H1 (cell line): ENCODE results near the gene UBE2H. TPM values are rescaled to one million over a fixed set of nuclear protein-coding genes. Genes with fewer than 3 reads are reported as not detected.

Experiments used
- CTCF ChIA-PET: fragments of 300-600 bp; sonication (Branson Sonifier 250); formaldehyde crosslinking; loops from one replicate; lab custom pipeline; 2021; ENCODE audit not compliant: partially characterized antibody; lab: Charles Lee
- POLR2A ChIA-PET: fragments of 300-600 bp; sonication (Branson Sonifier 250); formaldehyde crosslinking; loops from one replicate; lab custom pipeline; 2021; ENCODE audit warnings: inconsistent platforms; ENCODE audit not compliant: partially characterized antibody; lab: Charles Lee
- DNase-seq, 2 experiments: peaks; one replicate each; pipeline versions ENCODE4 v3.0.0 to v3.0.0-alpha.2; 2010 to 2022; ENCODE audit warnings: low spot score in 2 of 2, low read depth in 1 of 2, mixed read lengths in 1 of 2
- FAIRE-seq: peaks from 2 replicates; lab custom pipeline; 2011; peaks lifted over from hg19 to GRCh38; lab: Jason Lieb, UNC
- H2AFZ ChIP-seq: 2 replicates; pipeline ENCODE4 v1.8.1; 2012; ENCODE audit warnings: low read length, inconsistent platforms
- H2AK5ac ChIP-seq: 2 replicates; pipeline ENCODE4 v1.6.1; 2013; ENCODE audit warnings: low read depth, low read length
- H2BK120ac ChIP-seq: replicated peaks from 2 replicates; pipeline ENCODE3; 2013; ENCODE audit warnings: low read depth, low read length, inconsistent platforms
- H2BK12ac ChIP-seq: 2 replicates; pipeline ENCODE4 v1.6.1; 2013; ENCODE audit warnings: low read depth, low read length
- H2BK15ac ChIP-seq: 2 replicates; pipeline ENCODE4 v1.6.1; 2013; ENCODE audit warnings: low read length
- H2BK20ac ChIP-seq: 2 replicates; pipeline ENCODE4 v1.6.1; 2013; ENCODE audit warnings: low read length
- H2BK5ac ChIP-seq: 2 replicates; pipeline ENCODE4 v1.6.1; 2013; ENCODE audit warnings: low read depth, low read length
- H3K14ac ChIP-seq: 2 replicates; pipeline ENCODE4 v1.6.1; 2013; ENCODE audit warnings: inconsistent platforms; ENCODE audit not compliant: insufficient read length
- H3K18ac ChIP-seq: 2 replicates; pipeline ENCODE4 v1.6.1; 2013; ENCODE audit warnings: low read length; ENCODE audit errors: extremely low read depth
- H3K23ac ChIP-seq: 2 replicates; pipeline ENCODE4 v1.6.1; 2013; ENCODE audit warnings: inconsistent platforms; ENCODE audit not compliant: insufficient read length
- H3K23me2 ChIP-seq: 2 replicates; pipeline ENCODE4 v1.6.1; 2013; ENCODE audit warnings: low read depth, low read length
- H3K27ac ChIP-seq: 2 replicates; pipeline ENCODE4 v1.6.1; 2011; ENCODE audit warnings: low read depth, low read length, inconsistent platforms
- H3K27me3 ChIP-seq, 4 experiments: replicated peaks in 1 of 4; 1 replicate in 1 of 4; 2 replicates in 3 of 4; pipeline versions ENCODE4 v1.6.1 to v1.8.1; 2011 to 2013; ENCODE audit warnings: low read length in 3 of 4, mild to moderate bottlenecking in 3 of 4, inconsistent platforms in 2 of 4, mixed read lengths in 2 of 4, moderate library complexity in 1 of 4; ENCODE audit not compliant: control insufficient read depth in 3 of 4, insufficient read depth in 3 of 4; ENCODE audit errors: extremely low read depth in 1 of 4
- H3K36me3 ChIP-seq, 4 experiments: 2 replicates each; pipeline versions ENCODE4 v1.6.1 to v1.8.1; 2011 to 2013; ENCODE audit warnings: mild to moderate bottlenecking in 4 of 4, low read length in 3 of 4, moderate library complexity in 2 of 4, control low read depth in 1 of 4, inconsistent platforms in 1 of 4; ENCODE audit not compliant: insufficient read depth in 4 of 4, control insufficient read depth in 2 of 4
- H3K4ac ChIP-seq: replicated peaks from 2 replicates; pipeline ENCODE3; 2013; ENCODE audit warnings: low read length, low read depth, mixed read lengths, inconsistent platforms; ENCODE audit not compliant: insufficient read length
- H3K4me1 ChIP-seq, 4 experiments: replicated peaks in 1 of 4; 1 replicate in 1 of 4; 2 replicates in 3 of 4; pipeline versions ENCODE4 v1.6.1 to v1.8.1; 2011 to 2013; ENCODE audit warnings: low read length in 3 of 4, inconsistent platforms in 2 of 4, mixed read lengths in 1 of 4; ENCODE audit not compliant: insufficient read depth in 4 of 4, control insufficient read depth in 3 of 4
- H3K4me2 ChIP-seq, 2 experiments: 2 replicates each; pipeline versions ENCODE4 v1.6.1 to v1.8.1; 2011 to 2013; ENCODE audit warnings: low read depth in 2 of 2, low read length in 2 of 2, control low read depth in 1 of 2, inconsistent platforms in 1 of 2, mild to moderate bottlenecking in 1 of 2; ENCODE audit not compliant: insufficient read depth in 1 of 2
- H3K4me3 ChIP-seq, 4 experiments: fragments of 200-600, 300-600 bp in 1 of 4; sonication (generic), shearing (Covaris generic), sonication (Bioruptor Twin) in 1 of 4; 2 replicates each; pipeline versions ENCODE4 v1.5.1 to v1.8.1; 2011 to 2016; ENCODE audit warnings: low read length in 4 of 4, low read depth in 3 of 4, control low read depth in 2 of 4, inconsistent platforms in 2 of 4, mild to moderate bottlenecking in 2 of 4, mixed read lengths in 1 of 4, moderate library complexity in 1 of 4; ENCODE audit not compliant: insufficient read depth in 2 of 4; ENCODE audit errors: extremely low read depth in 1 of 4
- H3K56ac ChIP-seq: replicated peaks from 2 replicates; pipeline ENCODE3; 2013; ENCODE audit warnings: low read depth, mild to moderate bottlenecking, mixed read lengths, low read length, inconsistent platforms; ENCODE audit not compliant: insufficient read length
- H3K79me1 ChIP-seq: 2 replicates; pipeline ENCODE4 v1.6.1; 2013; ENCODE audit warnings: low read depth, low read length, control low read depth
- H3K79me2 ChIP-seq, 2 experiments: 2 replicates each; pipeline versions ENCODE4 v1.6.1 to v1.8.1; 2012 to 2013; ENCODE audit warnings: low read length in 2 of 2, mild to moderate bottlenecking in 2 of 2, inconsistent platforms in 1 of 2; ENCODE audit not compliant: insufficient read depth in 2 of 2, control insufficient read depth in 1 of 2
- H3K9ac ChIP-seq, 4 experiments: replicated peaks in 1 of 4; 1 replicate in 1 of 4; 2 replicates in 3 of 4; pipeline versions ENCODE4 v1.6.1 to v1.8.1; 2011 to 2013; ENCODE audit warnings: low read depth in 3 of 4, low read length in 3 of 4, control low read depth in 2 of 4, mild to moderate bottlenecking in 2 of 4, moderate library complexity in 2 of 4, inconsistent platforms in 1 of 4; ENCODE audit errors: extremely low read depth in 1 of 4
- H3K9me3 ChIP-seq, 2 experiments: 2 replicates each; pipeline versions ENCODE4 v1.6.1 to v1.8.1; 2012 to 2013; ENCODE audit warnings: mild to moderate bottlenecking in 2 of 2, moderate library complexity in 2 of 2, control low read depth in 1 of 2, inconsistent platforms in 1 of 2, low read depth in 1 of 2, low read length in 1 of 2, mixed read lengths in 1 of 2; ENCODE audit not compliant: insufficient read depth in 2 of 2
- H4K20me1 ChIP-seq, 2 experiments: replicated peaks in 1 of 2; 2 replicates each; pipeline versions ENCODE3 to v1.8.1; 2011 to 2013; ENCODE audit warnings: inconsistent platforms in 2 of 2, low read length in 2 of 2, mild to moderate bottlenecking in 1 of 2; ENCODE audit not compliant: insufficient read depth in 2 of 2, control insufficient read depth in 1 of 2
- H4K5ac ChIP-seq: 2 replicates; pipeline ENCODE4 v1.6.1; 2013; ENCODE audit warnings: low read length, low read depth, mixed read lengths, inconsistent platforms; ENCODE audit not compliant: insufficient read length
- H4K8ac ChIP-seq: 2 replicates; pipeline ENCODE4 v1.8.0; 2013; ENCODE audit warnings: mild to moderate bottlenecking, moderate library complexity, low read length, inconsistent platforms; ENCODE audit not compliant: insufficient read depth; ENCODE audit errors: extremely low read depth
- H4K91ac ChIP-seq: replicated peaks from 2 replicates; pipeline ENCODE3; 2013; ENCODE audit warnings: low read length, mixed read lengths, inconsistent platforms; ENCODE audit not compliant: insufficient read length
- BACH1 ChIP-seq: IDR thresholded peaks from 2 replicates; pipeline ENCODE4 v1.6.1; 2012; ENCODE audit warnings: low read length, improper control_type of control experiment
- BRCA1 ChIP-seq: IDR thresholded peaks from 2 replicates; pipeline ENCODE4 v1.6.1; 2012; ENCODE audit warnings: low read depth, low read length, improper control_type of control experiment
- CHD1 ChIP-seq: IDR thresholded peaks from 2 replicates; pipeline ENCODE4 v1.6.1; 2012; ENCODE audit warnings: low read depth, low read length, improper control_type of control experiment
- CREB1 ChIP-seq: IDR thresholded peaks from 2 replicates; pipeline ENCODE4 v1.6.1; 2012; ENCODE audit warnings: inconsistent platforms
- HDAC2 ChIP-seq, 2 experiments: fragments of 300-600 bp in 1 of 2; sonication (generic) in 1 of 2; IDR thresholded peaks; 2 replicates each; pipeline ENCODE4 v1.6.1; 2011 to 2012; ENCODE audit warnings: low read depth in 2 of 2, low read length in 2 of 2, mild to moderate bottlenecking in 2 of 2, moderate library complexity in 2 of 2, borderline replicate concordance in 1 of 2, inconsistent platforms in 1 of 2
- NANOG ChIP-seq: IDR thresholded peaks from 2 replicates; pipeline ENCODE4 v1.6.1; 2011; ENCODE audit warnings: low read length, low read depth, mild to moderate bottlenecking, inconsistent platforms; ENCODE audit not compliant: insufficient read depth, poor library complexity, severe bottlenecking
- NRF1 ChIP-seq: IDR thresholded peaks from 2 replicates; pipeline ENCODE4 v1.6.1; 2011; ENCODE audit warnings: mild to moderate bottlenecking, low read depth, low read length, improper control_type of control experiment
- RBBP5 ChIP-seq: IDR thresholded peaks from 2 replicates; pipeline ENCODE4 v1.7.1; 2012; ENCODE audit warnings: low read depth, mild to moderate bottlenecking, inconsistent platforms, low read length, moderate library complexity, borderline replicate concordance
- RXRA ChIP-seq: IDR thresholded peaks from 2 replicates; pipeline ENCODE4 v1.6.1; 2011; ENCODE audit warnings: low read depth, mild to moderate bottlenecking, low read length, moderate library complexity; ENCODE audit not compliant: insufficient read depth
- SP2 ChIP-seq: IDR thresholded peaks from 2 replicates; pipeline ENCODE4 v1.6.1; 2012; ENCODE audit warnings: mild to moderate bottlenecking, low read length, inconsistent platforms
- ZNF274 ChIP-seq: IDR thresholded peaks from 2 replicates; pipeline ENCODE4 v1.7.0; 2012; ENCODE audit warnings: low read length, borderline replicate concordance; ENCODE audit errors: extremely low read depth
- WGBS, 2 experiments: shearing (Covaris generic) in 1 of 2; methylation state at CpG; one replicate each; pipeline versions ENCODE4 v1.1.6 to v1.1.7; 2013 to 2015; ENCODE audit warnings: low lambda C conversion rate in 2 of 2, mixed read lengths in 2 of 2, inconsistent platforms in 1 of 2, low coverage in 1 of 2, missing lambda C conversion rate in 1 of 2; ENCODE audit not compliant: insufficient replicate concordance in 2 of 2, insufficient coverage in 1 of 2, insufficient read length in 1 of 2; ENCODE audit errors: extremely low coverage in 1 of 2, missing lambda C conversion rate in 1 of 2; 5-methylcytosine and 5-hydroxymethylcytosine counted together
- polyA plus RNA-seq, 7 experiments: library from polyadenylated mRNA; depleted of rRNA in 3 of 7; stranded (reverse) in 5 of 7; unstranded in 2 of 7; fragments of >200 nt in 5 of 7; fragments of 200-250 nt in 2 of 7; gene quantifications; 1 replicate in 5 of 7; 2 replicates in 1 of 7; 4 replicates in 1 of 7; pipeline versions ENCODE4 v1.2.1 to v1.2.3, GENCODE V29; 2011 to 2013; ENCODE audit warnings: missing spikeins in 2 of 7, mixed read lengths in 2 of 7
- total RNA-seq: library from RNA; stranded (reverse); fragmentation: NEBNext Ultra II Directional; extraction: Animal tissue kit (Norgen Biotek cat#: 25700); gene quantifications from 2 replicates; pipeline ENCODE4 v1.2.1, GENCODE V29; 2021
- TF ChIP-seq, protein P1 (sequence below): IDR thresholded peaks from 2 replicates; pipeline ENCODE4 v1.6.1; 2011; ENCODE audit warnings: low read length, improper control_type of control experiment

Gene UBE2H
- total and polyA plus RNA-seq, 2 of the 8 experiments (the other 6 are each of a cell fraction or from before 2014, with no cell fraction given): 30.6 to 62.2 TPM

DNA sequence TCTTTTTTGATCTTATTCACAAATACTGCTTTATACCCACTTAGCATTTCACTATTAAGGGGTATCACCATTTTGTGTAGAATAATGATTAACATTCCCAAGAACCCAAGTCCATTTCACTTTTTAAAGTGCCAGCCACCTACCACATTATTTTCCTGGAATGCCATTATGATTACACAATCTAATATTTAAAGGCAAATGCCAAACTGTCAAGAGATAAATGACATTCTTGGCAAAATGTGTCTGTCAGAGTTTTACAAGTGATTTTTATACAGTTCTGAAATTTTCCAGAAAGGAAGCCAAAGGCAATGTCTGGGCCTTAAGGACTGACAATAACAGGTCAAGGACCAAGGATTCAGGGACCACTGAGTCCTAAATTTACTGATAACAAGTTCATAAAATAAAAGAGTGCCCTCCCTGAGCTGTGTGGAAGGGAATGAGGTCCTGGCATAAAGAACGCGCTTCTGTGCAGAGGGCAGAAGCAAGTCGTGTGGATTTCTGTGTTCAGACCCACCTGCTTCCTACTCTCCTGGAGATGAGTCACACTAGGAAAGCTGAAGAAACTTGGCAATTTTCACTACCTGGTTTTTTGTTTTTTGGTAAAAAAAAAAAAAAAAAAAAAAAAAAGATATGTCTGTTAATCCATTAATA is 66.5 kb downstream of the UBE2H start:
- DNase-seq (no peak), FAIRE-seq (no peak)
- H3K56ac ChIP-seq: no peak overlapping the region
- H3K36me3 ChIP-seq: peaks cover 0 to 7% (median 0%) of the 10 kb centered on the region in 4 experiments; a peak in 1 of 8 replicates
- no peak overlapping the region; the same call in 1 of the 2 replicates for H2AK5ac ChIP-seq
- H3K27ac ChIP-seq: no peak overlapping the region
- ChIA-PET POLR2A (interaction anchor here (1.4 kb wide), 1 partner anchor 9 kb away, joined by 3 read pairs; no protein-coding TSS in a partner anchor), CTCF (interaction anchor here (0.6 to 1.5 kb wide), 3 partner anchors 17 to 65 kb away, joined by 3 to 4 read pairs (median 4); no protein-coding TSS in a partner anchor)
- H3K4me2 ChIP-seq: no peak overlapping the region
- H4K91ac ChIP-seq: no peak overlapping the region
- no peak overlapping the region for H4K5ac ChIP-seq
- peaks cover 0 to 3% of the 10 kb centered on the region in 2 experiments for H4K20me1 ChIP-seq
- no peak overlapping the region for H4K8ac ChIP-seq
- no peak overlapping the region for H3K4ac ChIP-seq
- no peak overlapping the region for H2BK15ac ChIP-seq
- H3K18ac ChIP-seq: no peak overlapping the region
- H3K14ac ChIP-seq: no peak overlapping the region
- no peak overlapping the region for H2BK20ac ChIP-seq
- 0 out of 2 replicates have a peak, but pooled peaks cover 2% of the 10 kb centered on the region for H3K79me1 ChIP-seq
- WGBS, 2 experiments: 97% methylated on average over 3 of the region's 3 CpGs; no CpG with 5 or more reads in 1 of the 2 experiments
- H3K23ac ChIP-seq: no peak overlapping the region
- H2BK12ac ChIP-seq: no peak overlapping the region
- peaks cover 0 to 36% of the 10 kb centered on the region in 2 experiments; a peak in 2 of 4 replicates for H3K79me2 ChIP-seq
- H3K4me3 ChIP-seq: no peak overlapping the region
- no peak overlapping the region for H2BK5ac ChIP-seq
- H2BK120ac ChIP-seq: no peak overlapping the region
- H2AFZ ChIP-seq: no peak overlapping the region
- H3K9ac ChIP-seq: no peak overlapping the region
- no peaks in the 10 kb centered on the region for H3K23me2 ChIP-seq
- H3K27me3 ChIP-seq: no peaks in the 10 kb centered on the region; a peak in 1 of 7 replicates
- H3K4me1 ChIP-seq: peaks cover 0 to 2% (median under 1%) of the 10 kb centered on the region in 4 experiments; a peak in 2 of 7 replicates
- no peaks in the 10 kb centered on the region for H3K9me3 ChIP-seq
- TF ChIP-seq ZNF274: no peak
- TF ChIP-seq NANOG: no peak
- TF ChIP-seq, protein P1, sequence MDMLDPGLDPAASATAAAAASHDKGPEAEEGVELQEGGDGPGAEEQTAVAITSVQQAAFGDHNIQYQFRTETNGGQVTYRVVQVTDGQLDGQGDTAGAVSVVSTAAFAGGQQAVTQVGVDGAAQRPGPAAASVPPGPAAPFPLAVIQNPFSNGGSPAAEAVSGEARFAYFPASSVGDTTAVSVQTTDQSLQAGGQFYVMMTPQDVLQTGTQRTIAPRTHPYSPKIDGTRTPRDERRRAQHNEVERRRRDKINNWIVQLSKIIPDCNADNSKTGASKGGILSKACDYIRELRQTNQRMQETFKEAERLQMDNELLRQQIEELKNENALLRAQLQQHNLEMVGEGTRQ: no peak
- TF ChIP-seq RXRA: no peak
- no peak for TF ChIP-seq NRF1
- TF ChIP-seq CREB1: no peak
- TF ChIP-seq BACH1: no peak
- TF ChIP-seq SP2: no peak
- TF ChIP-seq BRCA1: no peak
- no peak for TF ChIP-seq CHD1
- TF ChIP-seq HDAC2 (IDR thresholded peaks at IDR 0.05; ENCODE audit: borderline replicate concordance in 1 of 2, low read depth in 2 of 2, low read length in 2 of 2): no peak
- TF ChIP-seq RBBP5: no peak
